Mucosa of descending colon (tissue), 3 donors: ENCODE data around the gene VARS1. TPM values are rescaled to one million over a fixed set of nuclear protein-coding genes. Genes with fewer than 3 reads are reported as not detected.

Experiments
- ATAC-seq: fragments of 200-7000 bp; cut with Tn5 transposase; one replicate; pipeline ENCODE4 v1.9.1; 2020; ENCODE audit warnings: mild to moderate bottlenecking, moderate library complexity
- DNase-seq, 3 donors: peaks; one replicate each; pipeline ENCODE4 v3.0.0-alpha.2; 2020
- H3K36me3 ChIP-seq: fragments of 200-600 bp; one replicate; pipeline ENCODE4 v1.8.0; 2021; ENCODE audit warnings: low read depth, mild to moderate bottlenecking
- H3K4me1 ChIP-seq: fragments of 200-600 bp; one replicate; pipeline ENCODE4 v1.8.0; 2021; ENCODE audit warnings: low read depth, mild to moderate bottlenecking
- H3K4me3 ChIP-seq: fragments of 200-600 bp; one replicate; pipeline ENCODE4 v1.8.0; 2021; ENCODE audit warnings: mild to moderate bottlenecking
- H3K9me3 ChIP-seq: fragments of 200-600 bp; one replicate; pipeline ENCODE4 v1.8.0; 2021; ENCODE audit warnings: mild to moderate bottlenecking
- CTCF ChIP-seq: fragments of 200-600 bp; IDR thresholded peaks from one replicate; pipeline ENCODE4 v1.8.0; 2022; ENCODE audit warnings: antibody characterized with exemption, mild to moderate bottlenecking
- intact Hi-C, 2 donors: fragments of 100-400 bp; cut with DNase I in 1 of 2; cut with micrococcal nuclease in 1 of 2; formaldehyde crosslinking; loops; one replicate each; pipeline versions ENCODE4 v1.11.0 to v1.11.1; 2022; cut with DNase I, micrococcal nuclease
- total RNA-seq, 3 donors: library from RNA; stranded (reverse); fragmentation: NEBNext Ultra II Directional in 2 of 3; extraction: Animal tissue kit (Norgen Biotek cat#: 25700) in 2 of 3; gene quantifications; one replicate each; pipeline versions ENCODE4 v1.2.1 to v1.2.4, GENCODE V29; 2021 to 2023
- donor health status: DM: no; HTN: no; CAD: no; lungs with moderate emphysema.
- donor health status: DM: no; HTN: no; CAD: no.
- donor health status: DM: no; HTN: yes; CAD: no.

The VARS1 gene
- total RNA-seq, 3 donors from 2014 or later: 41.7 to 65.8 (median 45.0) TPM

GRCh38 chr6:31779908-31780307 lies 15.6 kb downstream of the VARS1 start:
- peaks cover 25% of the 10 kb centered on the region for H3K4me1 ChIP-seq
- no peak for DNase-seq
- no peak for ATAC-seq
- peaks cover 3% of the 10 kb centered on the region for H3K36me3 ChIP-seq
- intact Hi-C loops: no loop called here
- no peaks in the 10 kb centered on the region for H3K9me3 ChIP-seq
- H3K4me3 ChIP-seq: no peak overlapping the region
- no peak for TF ChIP-seq CTCF

GRCh38 chr6:31778999-31779885 lies 16.3 kb downstream of the VARS1 start:
- intact Hi-C loops: no loop called here
- no peak for TF ChIP-seq CTCF
- peaks cover 29% of the 10 kb centered on the region for H3K4me1 ChIP-seq
- no peak for DNase-seq
- H3K36me3 ChIP-seq: peaks cover 3% of the 10 kb centered on the region
- H3K9me3 ChIP-seq: no peaks in the 10 kb centered on the region
- H3K4me3 ChIP-seq: no peak overlapping the region
- no peak for ATAC-seq

DNA sequence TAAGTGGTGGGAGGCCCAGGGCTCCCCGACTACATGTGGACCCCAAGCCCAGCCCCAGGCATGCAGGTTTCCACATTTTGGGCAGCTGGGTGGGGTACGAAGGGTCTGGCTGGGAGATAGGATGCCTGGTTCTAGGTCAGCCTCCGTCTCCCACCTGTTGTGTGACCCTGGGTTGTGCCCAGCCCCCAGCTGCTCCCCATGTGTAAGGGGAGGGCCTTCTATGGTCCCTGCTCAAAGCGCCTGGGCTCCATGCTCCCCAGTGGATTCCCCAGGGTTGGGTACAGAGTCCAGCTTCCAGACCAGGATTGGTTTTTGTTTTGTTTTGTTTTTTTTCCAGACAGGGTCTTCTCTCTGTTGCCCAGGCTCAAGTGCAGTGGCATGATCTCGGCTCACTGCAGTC lies 17.4 kb downstream of the VARS1 start:
- no peak overlapping the region for H3K4me3 ChIP-seq
- peaks cover 29% of the 10 kb centered on the region for H3K4me1 ChIP-seq
- intact Hi-C loops: no loop called here
- no peak for ATAC-seq
- H3K36me3 ChIP-seq: no peaks in the 10 kb centered on the region
- no peak for TF ChIP-seq CTCF
- no peak for DNase-seq
- no peaks in the 10 kb centered on the region for H3K9me3 ChIP-seq

DNA sequence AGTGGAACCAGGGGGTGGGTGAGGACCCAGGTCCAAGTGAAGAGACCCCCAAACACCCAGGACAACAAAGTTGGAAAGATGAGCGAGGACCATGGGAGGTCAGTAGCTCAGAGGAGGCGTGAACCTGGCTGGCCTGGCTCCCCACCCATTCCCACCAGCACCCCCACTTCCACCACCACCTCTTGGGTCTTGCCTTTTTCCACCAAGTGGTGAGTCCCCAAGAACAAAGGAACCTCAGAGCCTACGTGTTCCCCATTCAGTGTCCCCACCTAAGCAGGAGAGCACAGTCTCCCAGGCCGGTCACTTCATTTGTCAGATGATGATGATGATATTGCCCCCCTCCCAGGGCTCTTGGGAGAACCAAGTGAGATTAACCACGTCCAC lies 17.9 kb downstream of the VARS1 start:
- H3K36me3 ChIP-seq: no peaks in the 10 kb centered on the region
- no peak for TF ChIP-seq CTCF
- no peaks in the 10 kb centered on the region for H3K9me3 ChIP-seq
- no peak overlapping the region for H3K4me3 ChIP-seq
- peaks cover 31% of the 10 kb centered on the region for H3K4me1 ChIP-seq
- DNase-seq: no peak
- intact Hi-C loops: no loop called here
- ATAC-seq: no peak

- DNase-seq: peak; percentile 81 to 91 (median 84)
- peak; percentile 83 for ATAC-seq
- TF ChIP-seq CTCF: no peak
- intact Hi-C loops: no loop called here
- H3K4me3 ChIP-seq: no peak within 1 kb of the TSS
- H3K4me1 ChIP-seq: peaks cover 34% of the 10 kb centered on the region
- H3K36me3 ChIP-seq: no peaks in the 10 kb centered on the region
- no peaks in the 10 kb centered on the region for H3K9me3 ChIP-seq
Measured at GRCh38 chr6:31776989-31777666, 18.4 kb downstream of the VARS1 start, which contains the start of gene VWA7. TSS of gene VWA7 (minus strand) at chr6:31777328. CDS start at chr6:31776779, 549 bp downstream.
